Measurements from ENCODE around the gene CKAP4.

The CKAP4 gene

DNA sequence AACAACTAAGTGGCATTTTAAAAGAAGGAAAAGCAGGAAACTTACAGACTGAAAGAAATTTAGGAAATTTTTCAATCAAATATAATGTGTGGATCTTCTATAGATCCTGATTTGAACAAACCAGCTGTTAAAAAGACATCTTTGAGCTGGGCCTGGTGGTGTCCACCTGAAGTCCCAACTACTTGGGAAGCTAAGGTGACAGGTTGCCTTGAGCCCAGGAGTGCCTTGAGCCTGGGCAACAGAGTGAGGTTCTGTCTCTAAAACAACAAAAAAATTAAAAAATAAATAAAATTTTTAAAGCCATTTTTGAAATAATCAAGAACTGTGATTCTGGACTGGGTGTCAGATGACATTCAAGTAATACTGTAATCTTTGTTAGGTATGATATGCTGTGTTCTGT is 7.0 kb downstream of the CKAP4 start:
- DNase-seq (ENCODE audit: low read depth): no peak

GRCh38 chr12:106239951-106240335 is 7.9 kb downstream of the CKAP4 start:
- no peak for DNase-seq (ENCODE audit: low read depth)

DNA sequence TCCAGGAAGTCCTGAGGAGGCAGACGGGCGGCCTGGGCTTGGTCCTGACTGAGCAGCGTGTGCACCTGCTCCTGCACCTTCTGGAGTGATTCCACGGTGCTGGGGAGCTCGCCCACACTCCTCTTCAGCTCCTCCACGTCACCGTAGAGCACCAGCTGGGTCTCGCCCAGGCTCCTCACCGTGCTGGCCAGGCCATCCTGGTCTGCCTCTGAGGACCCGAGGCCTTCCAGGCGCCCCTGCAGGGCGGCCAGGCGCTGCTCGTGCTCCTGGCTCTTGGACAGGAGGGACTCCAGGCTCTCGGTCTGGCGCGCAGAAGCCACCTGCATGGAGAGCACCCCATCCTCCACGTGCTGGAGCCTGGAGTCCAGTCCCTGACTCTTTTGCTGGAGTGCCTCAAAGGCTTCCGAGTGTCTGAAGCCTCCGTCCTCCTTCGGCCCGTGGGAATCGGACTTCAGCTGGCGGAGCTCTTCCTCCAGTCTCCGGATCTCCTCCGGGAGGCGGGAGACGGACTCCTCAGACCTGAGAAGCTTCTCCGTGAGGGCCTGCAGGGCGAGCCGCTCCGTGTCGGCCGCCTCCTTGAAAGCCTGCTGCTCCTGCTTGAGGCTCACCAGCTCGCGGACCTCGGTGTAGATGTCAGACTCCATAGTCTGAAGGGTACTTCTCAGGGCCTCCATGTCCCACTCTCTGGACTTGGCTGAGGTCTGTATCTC is 8.4 kb downstream of the CKAP4 start:
- DNase-seq (ENCODE audit: low read depth): no peak

DNA sequence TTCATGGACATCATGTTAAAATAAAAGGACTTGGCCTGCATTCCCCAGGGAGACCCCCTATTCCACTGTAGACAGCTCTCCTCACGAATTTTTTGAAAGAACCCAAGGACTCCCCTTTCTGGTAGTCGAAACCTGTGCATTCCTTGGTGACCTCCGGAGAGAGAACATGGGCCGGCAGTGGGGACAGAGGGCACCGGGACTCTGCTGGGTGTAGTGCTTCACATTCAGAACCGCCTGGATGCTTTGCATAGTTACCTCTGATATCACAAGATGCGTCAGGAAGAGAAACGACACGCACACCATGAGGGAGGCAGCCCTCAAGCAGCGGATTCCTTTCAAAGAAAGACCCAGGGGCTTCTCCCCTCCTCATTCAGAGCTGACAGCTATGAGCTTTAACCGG is 9.7 kb downstream of the CKAP4 start:
- no peak for DNase-seq (ENCODE audit: low read depth)

GRCh38 chr12:106235770-106236169 is 12.1 kb downstream of the CKAP4 start:
- no peak for DNase-seq (ENCODE audit: low read depth)

- peak; percentile 44 for DNase-seq (ENCODE audit: low read depth)
Observed at GRCh38 chr12:106234449-106234848, 13.4 kb downstream of the CKAP4 start.

DNA sequence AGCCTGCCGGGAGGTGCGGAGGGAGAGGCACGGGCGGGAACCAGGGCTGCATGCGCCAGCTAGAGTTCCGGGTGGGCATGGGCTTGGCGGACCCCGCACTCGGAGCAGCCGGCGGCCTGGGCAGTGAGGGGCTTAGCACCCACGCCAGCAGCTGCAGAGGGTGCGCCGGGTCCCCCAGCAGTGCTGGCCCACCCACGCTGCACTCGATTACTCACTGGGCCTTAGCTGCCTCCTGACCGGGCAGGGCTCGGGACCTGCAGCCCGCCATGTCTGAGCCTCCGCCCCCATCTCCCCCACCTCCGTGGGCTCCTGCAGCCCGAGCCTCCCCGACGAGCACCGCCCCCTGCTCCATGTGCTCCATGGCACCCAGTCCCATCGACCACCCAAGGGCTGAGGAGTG is 14.8 kb downstream of the CKAP4 start:
- no peak for DNase-seq (ENCODE audit: low read depth)

DNA sequence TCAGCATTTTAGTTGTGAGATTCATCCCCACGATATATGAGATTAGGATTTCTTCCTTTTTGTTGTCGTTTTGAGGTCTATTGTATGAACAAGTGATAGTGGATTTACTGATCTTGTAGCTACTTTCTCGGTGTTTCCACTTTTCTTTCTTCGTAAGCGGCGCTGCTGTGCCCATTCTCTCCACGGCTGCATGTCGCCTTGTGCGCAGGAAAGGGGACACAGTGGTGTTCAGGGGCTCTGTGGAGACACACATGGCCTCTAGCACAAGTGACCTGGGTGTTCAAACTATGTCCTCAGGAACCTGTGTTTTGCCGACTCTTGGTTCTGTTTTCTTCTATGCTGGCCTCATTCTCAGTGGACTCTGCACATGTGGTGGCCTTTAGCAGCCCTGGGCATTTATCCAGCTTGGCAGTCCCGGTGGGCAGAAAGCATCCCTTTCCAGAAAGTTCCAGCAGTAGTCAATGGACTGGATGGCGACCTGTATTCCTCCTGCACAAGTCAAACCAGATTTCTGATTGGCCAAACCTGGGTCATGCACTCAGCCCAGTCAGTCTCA is 18.7 kb downstream of the CKAP4 start:
- DNase-seq (ENCODE audit: low read depth): no peak

- no peak for DNase-seq (ENCODE audit: low read depth)
Observed at GRCh38 chr12:106228320-106228710, 19.5 kb downstream of the CKAP4 start.

DNA sequence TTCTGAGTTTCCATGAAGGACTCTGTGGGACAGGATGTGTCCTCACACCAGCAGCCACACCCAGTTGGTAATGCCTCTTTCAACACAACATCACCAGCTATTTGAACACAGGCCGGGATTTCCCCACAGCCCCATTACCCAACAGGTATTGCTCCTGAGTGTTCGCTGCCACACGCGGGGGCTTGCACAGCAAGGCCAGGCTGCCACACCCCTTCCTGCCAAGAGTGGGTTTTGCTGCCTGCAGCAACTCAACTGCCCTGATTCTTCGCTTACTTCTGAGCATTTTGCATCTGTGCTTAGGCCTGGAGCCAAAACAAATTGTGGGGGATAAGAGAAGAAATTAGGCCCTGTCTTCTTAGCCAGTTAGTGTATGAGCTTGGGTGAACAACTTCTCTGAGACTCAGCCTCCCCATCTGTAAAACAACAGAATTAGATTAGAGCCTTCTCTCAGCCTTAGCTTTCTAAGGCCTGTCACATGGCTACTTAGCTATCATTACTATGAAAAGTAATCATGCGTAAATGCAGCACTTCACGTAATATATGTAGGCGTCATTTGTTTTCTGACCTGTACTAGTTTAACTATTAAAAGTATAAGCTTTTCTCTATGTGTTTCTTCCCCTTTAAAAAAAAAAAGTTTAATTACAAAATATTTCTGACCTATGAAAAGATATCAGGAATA is 20.0 kb downstream of the CKAP4 start:
- peak; percentile 28 for DNase-seq (ENCODE audit: low read depth)

GRCh38 chr12:106226884-106227640 is 20.8 kb downstream of the CKAP4 start:
- peak; percentile 73 for DNase-seq (ENCODE audit: low read depth)

- no peak for DNase-seq (ENCODE audit: low read depth)
Observed at GRCh38 chr12:106224355-106224706, 23.5 kb downstream of the CKAP4 start.

DNA sequence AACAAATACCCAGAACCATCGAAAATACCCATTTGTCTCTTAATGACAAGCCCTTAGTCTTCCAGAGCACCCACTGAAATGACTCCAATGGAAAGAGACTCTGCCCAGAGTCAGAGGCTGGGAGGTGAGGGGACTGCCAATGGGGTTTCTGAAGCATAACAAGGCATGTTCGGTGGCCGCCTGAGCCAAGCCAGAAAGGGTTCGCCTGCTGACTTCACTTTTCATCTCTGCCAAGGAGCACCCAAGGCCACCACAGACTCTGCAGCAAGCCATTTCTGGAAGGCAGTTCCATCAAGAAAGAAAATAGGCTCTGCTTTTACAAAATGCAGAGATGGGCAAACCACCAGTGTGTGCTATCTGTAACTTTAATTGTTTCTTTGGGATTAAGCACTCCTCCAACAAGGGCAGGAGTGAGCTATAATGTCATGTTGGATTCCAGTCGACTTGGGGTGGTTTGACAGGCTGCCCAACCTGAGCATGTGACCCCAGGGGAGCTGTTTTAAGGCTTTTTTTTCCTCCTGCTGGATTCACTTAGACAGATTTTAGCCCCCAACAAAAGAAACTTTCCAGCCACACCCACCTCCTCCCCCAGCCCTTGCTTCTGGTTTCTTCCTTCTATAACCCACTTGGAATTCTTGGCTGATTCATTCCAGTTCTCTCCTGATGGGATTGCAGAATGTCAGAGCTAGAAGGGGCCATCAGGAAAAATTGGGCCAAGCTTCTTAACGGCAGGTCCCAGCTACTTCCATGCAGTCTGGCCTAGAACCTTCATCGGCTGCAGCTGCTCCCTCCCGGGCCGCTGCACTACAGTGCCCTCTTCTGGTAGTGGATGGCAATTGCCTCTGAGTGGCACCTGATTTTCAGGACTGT is 24.1 kb downstream of the CKAP4 start:
- DNase-seq (ENCODE audit: low read depth): peak; percentile 63

DNA sequence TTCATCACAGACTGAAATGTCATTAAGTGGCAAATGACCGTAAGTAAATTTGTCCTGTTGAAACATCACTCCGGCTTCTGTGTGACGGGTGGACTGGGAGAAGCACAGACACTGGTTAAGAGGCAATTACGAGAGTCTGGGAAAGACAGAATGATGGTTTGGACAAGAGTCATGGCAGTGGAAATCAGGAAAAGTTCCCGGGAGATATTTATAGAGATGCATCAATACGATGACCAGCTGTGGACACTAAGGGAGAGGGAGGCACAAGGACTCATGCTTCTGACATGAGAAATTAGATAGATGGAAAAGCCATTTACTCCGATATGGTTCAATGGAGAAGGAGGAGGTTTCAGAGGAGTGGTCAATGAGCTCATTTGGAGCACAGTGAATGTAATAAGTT is 27.3 kb downstream of the CKAP4 start:
- no peak for DNase-seq (ENCODE audit: low read depth)

DNA sequence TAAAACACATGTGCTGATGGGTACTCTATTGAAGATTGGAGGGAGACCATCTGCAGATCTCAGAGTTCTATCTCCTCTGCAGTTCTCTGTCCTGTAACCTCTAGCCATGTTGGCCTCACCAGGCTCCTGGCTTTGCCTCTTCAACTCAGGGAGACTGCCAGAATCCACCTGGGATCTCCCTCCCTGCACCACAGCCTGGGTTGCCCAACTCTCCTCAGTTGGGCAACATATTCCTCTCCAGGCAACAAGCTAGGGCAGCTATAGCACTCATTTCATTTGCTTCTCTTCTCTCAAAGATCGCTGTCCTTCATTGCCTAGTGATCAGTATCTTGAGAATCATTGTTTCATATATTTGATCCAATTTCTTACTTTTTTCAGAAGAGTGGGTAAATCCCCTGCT is 28.8 kb downstream of the CKAP4 start:
- no peak for DNase-seq (ENCODE audit: low read depth)

DNA sequence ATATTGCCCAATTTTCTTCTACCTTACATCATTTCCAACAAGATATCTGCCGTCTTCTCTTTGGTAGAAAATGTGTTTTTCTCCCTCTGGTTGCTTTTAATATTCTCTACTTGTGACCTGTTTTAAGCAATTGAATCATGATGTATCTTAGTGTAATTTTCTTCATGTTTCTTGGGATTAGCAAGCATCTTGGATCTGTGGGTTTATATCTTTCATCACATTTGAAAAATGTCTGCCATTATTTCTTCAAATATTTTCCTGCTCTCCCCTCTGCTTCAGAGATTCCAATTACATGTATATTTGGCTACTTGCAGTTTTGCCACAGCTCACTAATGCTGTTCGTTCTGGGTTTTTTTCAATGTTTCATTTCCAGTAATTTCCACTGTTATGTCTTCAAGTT is 30.1 kb downstream of the CKAP4 start:
- no peak for DNase-seq (ENCODE audit: low read depth)

- DNase-seq (ENCODE audit: low read depth): no peak
Observed at GRCh38 chr12:106214571-106214970, 33.2 kb downstream of the CKAP4 start.

- no peak for DNase-seq (ENCODE audit: low read depth)
Observed at GRCh38 chr12:106213662-106214061, 34.2 kb downstream of the CKAP4 start.

- DNase-seq (ENCODE audit: low read depth): no peak
Observed at GRCh38 chr12:106211973-106212372, 35.8 kb downstream of the CKAP4 start.

DNA sequence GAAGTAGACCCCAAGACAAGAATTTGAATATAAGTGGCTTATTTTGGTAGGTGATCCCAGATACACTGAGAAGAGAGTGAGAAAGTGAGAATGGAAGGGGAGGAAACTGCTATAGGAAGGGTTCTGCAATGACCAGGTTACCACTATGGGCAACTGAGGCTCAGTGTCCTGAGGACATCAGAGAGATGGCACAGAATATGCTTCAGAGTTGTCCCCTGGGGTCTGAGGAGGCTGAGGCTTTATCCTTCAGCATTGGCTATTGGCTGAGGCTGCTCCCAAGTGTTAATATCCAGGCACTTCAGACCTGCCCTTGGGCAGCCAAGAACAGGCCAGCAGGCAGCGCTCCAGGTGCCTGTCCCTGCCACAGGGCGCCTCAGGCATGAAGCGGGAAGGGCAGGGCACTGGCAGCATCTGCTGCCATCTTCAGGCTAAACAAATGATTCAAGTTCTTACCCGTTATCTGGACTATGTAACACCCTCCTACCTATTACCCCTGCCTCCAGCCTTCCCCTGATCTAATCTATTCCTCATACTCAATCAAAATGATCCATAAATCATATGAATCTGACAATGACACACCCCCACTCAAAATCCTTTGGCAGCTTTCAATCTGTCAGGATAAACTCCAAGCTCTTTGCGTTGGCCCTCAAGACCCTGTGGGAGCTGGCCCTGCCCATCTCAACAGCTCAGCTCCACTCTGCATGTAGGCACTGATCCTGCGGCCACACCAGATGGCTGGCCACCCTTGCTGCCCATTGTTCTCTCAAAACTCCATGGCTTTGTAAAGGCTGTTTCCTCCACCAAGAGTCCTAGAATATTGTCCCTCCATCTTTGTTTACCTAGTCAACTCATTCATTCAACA is 42.4 kb downstream of the CKAP4 start:
- peak; percentile 30 for DNase-seq (ENCODE audit: low read depth)

- no peak for DNase-seq (ENCODE audit: low read depth)
Observed at GRCh38 chr12:106204312-106204711, 43.5 kb downstream of the CKAP4 start.

Measured in ELR (cell line).